ENCODE results near the gene CD48.

Gene CD48

GRCh38 chr1:160681066-160681890, 30.3 kb downstream of the CD48 start:
- peak; percentile 93 for DNase-seq (ENCODE audit: low read depth)
- TF ChIP-seq, protein P1, sequence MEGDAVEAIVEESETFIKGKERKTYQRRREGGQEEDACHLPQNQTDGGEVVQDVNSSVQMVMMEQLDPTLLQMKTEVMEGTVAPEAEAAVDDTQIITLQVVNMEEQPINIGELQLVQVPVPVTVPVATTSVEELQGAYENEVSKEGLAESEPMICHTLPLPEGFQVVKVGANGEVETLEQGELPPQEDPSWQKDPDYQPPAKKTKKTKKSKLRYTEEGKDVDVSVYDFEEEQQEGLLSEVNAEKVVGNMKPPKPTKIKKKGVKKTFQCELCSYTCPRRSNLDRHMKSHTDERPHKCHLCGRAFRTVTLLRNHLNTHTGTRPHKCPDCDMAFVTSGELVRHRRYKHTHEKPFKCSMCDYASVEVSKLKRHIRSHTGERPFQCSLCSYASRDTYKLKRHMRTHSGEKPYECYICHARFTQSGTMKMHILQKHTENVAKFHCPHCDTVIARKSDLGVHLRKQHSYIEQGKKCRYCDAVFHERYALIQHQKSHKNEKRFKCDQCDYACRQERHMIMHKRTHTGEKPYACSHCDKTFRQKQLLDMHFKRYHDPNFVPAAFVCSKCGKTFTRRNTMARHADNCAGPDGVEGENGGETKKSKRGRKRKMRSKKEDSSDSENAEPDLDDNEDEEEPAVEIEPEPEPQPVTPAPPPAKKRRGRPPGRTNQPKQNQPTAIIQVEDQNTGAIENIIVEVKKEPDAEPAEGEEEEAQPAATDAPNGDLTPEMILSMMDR (IDR thresholded peaks at IDR 0.05; ENCODE audit: insufficient read depth, low read depth, low read length, missing control alignments) = peak; percentile 89
- no peak overlapping the region for H3K4me3 ChIP-seq (ENCODE audit: low read depth, low read length)

GRCh38 chr1:160680399-160680798, 31.2 kb downstream of the CD48 start:
- TF ChIP-seq, protein P1 (IDR thresholded peaks at IDR 0.05; ENCODE audit: insufficient read depth, low read depth, low read length, missing control alignments) = no peak
- H3K4me3 ChIP-seq (ENCODE audit: low read depth, low read length) = no peak overlapping the region

DNA sequence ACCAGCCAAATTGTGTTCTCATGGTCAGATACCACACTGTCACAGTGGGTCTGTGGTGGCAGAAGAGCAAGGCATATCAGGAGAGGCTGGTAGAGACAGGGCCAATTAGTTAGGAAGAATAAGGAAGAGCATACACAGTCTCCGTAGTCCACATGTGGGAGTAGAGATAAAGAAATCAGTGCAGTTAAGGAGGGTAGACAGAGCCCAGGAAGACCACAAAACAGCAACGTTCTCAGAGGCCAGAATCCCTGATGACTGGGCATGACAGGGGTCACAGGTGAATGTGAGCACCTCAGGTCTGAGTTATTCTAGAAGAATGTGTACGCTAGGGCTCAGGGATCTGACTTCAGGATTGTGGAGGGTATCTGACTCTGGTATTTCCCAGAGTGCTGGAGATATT, 31.7 kb downstream of the CD48 start:
- TF ChIP-seq, protein P1 (IDR thresholded peaks at IDR 0.05; ENCODE audit: insufficient read depth, low read depth, low read length, missing control alignments) = no peak
- DNase-seq (ENCODE audit: low read depth) = no peak
- H3K4me3 ChIP-seq (ENCODE audit: low read depth, low read length) = no peak overlapping the region

More at GRCh38 chr1:160680399-160680798, 31.2 kb downstream of the CD48 start:
- DNase-seq (ENCODE audit: low read depth) = no peak

- TF ChIP-seq, protein P1 (IDR thresholded peaks at IDR 0.05; ENCODE audit: insufficient read depth, low read depth, low read length, missing control alignments) = no peak
- no peak for DNase-seq (ENCODE audit: low read depth)
- H3K4me3 ChIP-seq (ENCODE audit: low read depth, low read length) = no peak overlapping the region
These were observed 34.6 kb downstream of the CD48 start for GRCh38 chr1:160676869-160677597.

GRCh38 chr1:160675641-160676410, 35.8 kb downstream of the CD48 start:
- no peak overlapping the region for H3K4me3 ChIP-seq (ENCODE audit: low read depth, low read length)
- peak; percentile 92 for DNase-seq (ENCODE audit: low read depth)

GRCh38 chr1:160674415-160674814, 37.2 kb downstream of the CD48 start:
- TF ChIP-seq, protein P1 (IDR thresholded peaks at IDR 0.05; ENCODE audit: insufficient read depth, low read depth, low read length, missing control alignments) = no peak
- peak; percentile 66 for DNase-seq (ENCODE audit: low read depth)
- peak overlapping the region; percentile 42 for H3K4me3 ChIP-seq (ENCODE audit: low read depth, low read length)

More at GRCh38 chr1:160675641-160676410, 35.8 kb downstream of the CD48 start:
- TF ChIP-seq, protein P1 (IDR thresholded peaks at IDR 0.05; ENCODE audit: insufficient read depth, low read depth, low read length, missing control alignments) = peak; percentile 88

Data from GM12865 (cell line).